ENCODE measurements around the gene ST8SIA5.

The ST8SIA5 gene

DNA sequence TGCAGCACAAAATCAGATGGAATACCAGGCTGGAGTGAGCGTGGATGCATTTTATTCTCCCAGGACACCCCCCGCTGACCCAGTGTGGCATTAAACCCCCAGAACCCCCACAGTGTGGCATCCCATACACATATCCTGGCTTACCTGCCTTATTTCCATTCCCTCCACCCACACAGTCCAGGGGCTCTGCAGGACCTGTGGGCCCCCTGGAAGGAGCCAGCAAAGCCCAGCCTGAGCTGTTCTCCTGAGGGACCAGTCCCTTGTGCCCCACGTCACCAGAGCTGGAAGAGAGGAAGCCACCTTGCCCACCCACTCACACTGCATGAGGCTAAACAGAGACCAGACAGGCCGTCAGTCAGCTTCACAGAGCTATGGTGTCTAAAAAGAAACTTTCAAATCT lies 20.1 kb downstream of the ST8SIA5 start:
- DNase-seq: no peak

DNA sequence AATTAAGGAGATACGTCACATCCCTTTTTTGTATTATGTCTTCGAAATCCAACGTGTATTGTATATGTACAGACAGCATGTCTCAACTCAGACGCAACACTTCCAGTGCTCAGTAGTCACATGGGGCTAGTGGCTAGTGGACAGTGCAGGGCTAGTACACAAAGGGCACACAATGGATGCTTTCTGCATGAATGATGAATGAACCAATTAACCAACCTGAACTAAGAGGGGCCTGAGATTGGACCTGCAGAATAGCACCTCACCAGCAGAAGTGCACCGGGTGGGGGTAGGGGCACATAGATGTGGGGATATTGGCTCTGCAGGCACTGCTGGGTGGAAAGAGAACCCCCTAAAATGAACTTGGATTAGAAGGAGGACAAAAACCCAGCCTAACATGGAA lies 20.7 kb downstream of the ST8SIA5 start:
- DNase-seq: no peak

DNA sequence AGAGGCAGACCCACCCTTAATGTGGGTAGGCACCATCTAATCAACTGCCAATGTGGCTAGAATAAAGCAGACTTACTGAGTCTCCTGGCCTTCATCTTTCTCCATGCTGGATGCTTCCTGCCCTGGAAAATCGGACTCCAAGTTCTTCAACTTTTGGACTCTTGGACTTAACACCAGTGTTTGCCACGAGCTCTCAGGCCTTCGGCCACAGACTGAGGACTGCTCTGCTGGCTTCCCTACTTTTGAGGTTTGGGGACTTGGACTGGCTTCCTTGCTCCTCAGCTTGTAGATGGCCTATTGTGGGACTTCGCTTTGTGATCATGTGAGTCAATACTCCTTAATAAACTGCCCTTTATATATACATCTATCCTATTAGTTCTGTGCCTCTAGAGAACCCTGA lies 21.9 kb downstream of the ST8SIA5 start:
- DNase-seq: no peak

DNA sequence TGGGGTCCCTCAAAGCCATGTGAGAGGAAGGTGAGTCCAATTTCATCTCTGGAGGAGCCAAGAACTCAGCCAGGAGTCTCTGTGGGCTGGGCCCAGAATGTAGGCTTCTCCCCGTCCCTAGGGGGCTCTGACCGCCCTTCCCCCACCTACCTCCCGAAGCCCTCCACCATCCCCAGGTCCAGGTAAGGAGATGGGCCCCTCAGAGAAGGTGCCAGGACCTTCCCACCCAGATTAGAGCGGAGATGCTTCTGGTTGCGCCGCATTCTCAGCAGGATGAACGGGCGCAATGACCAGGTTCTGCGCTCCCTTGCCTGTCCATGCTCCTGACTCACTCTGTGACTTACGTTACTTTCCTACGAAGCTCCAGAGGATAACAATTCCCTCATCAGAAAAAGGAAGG lies 23.0 kb downstream of the ST8SIA5 start:
- DNase-seq: no peak

DNA sequence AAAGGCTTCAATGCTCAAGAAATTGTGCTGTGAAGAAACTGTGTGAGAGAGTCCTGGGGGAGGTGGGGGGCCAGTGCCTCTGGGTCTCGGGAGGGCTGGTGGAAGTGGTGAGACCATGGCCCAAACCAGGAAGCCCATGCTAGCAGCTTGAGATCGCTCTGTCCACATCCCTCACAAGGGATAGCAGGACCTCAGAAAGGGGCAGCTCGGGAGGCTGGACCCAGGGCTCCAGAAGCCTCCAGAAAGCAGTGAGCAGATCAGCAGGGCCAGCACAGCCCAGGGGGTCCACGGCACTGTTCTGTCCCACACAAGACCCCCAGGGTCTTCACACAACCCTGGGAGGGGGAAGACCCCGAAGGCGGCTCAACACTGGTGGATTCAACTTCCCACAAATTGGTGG lies 24.1 kb downstream of the ST8SIA5 start:
- no peak for DNase-seq

DNA sequence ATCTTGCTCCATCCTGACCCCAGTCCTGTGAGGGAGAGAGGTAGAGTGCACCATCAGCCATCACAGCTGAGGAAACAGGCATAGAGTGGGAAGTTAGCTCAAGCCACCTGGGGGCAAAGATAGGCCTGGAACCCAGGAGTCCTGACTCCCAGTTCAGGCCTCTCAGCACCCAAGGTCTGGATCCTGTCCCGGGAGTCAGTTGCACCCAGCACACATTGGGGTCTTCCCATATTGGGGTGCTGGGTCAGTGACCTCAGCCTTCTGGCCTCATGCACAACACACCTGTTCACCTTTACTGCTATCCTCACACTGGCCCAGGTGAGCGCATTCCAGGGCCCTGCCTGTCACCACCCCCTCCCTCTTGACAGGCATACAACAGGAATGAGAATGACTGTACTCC lies 24.7 kb downstream of the ST8SIA5 start:
- no peak for DNase-seq

DNA sequence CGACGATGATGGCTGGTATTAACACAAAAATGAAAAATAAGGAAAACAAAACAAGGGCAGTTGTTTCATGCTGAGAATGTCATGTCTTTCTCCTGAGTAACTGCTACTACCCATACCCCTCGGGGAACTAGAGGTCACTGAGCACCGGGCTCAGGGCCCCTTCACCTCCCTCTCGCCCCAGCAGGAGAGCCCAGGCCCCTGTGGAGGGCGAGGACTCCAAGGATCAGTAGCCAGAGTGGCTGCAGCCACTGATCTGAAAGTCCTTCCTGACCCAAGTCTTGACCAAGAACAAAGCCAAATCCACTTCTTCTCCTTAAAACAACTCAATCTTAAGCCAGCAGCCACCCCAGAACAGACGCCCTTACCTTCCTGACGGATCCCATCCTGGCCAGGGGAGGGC lies 25.5 kb downstream of the ST8SIA5 start:
- DNase-seq: no peak

DNA sequence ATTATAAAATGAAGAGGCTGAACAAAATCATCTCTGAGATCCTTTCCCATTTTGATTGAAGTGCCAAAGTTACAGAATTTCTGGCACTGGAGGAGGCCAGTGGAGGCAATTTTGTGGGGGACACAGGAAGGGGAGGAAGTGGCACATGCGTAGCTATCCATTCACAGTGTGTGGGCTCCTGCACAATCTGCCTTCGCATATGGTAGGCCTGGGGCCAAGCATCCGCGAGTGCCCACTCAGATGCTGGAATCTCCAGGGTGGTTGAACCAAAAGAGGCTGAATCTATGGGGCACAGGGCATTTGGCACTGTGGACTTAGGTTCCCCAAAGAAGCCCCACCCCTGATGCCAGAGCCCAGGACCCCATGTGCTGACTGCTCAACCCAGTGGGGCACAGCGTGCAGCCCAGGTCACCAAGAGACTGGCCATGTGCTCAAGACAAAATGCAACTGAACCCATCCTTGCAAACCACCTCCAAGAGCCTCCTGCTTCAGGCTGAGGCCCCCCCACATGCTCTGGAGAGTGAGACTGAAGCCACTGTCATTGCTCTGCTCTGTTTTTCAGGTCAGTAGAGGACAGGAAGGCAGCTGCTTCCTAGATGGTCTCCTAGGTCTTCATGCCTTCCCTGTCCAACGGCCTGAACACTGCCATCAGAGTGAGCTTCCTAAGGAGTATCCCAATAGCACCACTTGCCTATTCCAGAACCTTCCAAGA lies 28.5 kb downstream of the ST8SIA5 start:
- no peak for DNase-seq

DNA sequence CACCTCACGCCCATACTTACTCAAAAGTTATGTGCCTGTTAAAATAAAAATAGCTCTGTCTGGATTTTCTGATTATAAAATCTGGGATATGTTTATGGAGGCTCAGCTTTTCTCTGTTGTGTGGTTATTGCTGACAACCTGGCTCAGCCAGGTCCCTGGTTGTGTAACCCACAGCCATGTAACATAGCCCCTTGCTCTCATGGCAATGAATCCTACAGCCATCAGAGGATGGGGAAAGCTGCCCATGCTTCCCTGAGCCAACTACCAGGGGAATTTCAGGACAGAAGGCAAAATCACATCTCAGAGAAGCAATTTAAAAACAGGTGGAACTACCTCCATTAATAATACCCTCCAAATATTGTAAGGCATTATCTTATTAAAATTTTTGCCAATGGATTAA lies 29.7 kb downstream of the ST8SIA5 start:
- DNase-seq: no peak

DNA sequence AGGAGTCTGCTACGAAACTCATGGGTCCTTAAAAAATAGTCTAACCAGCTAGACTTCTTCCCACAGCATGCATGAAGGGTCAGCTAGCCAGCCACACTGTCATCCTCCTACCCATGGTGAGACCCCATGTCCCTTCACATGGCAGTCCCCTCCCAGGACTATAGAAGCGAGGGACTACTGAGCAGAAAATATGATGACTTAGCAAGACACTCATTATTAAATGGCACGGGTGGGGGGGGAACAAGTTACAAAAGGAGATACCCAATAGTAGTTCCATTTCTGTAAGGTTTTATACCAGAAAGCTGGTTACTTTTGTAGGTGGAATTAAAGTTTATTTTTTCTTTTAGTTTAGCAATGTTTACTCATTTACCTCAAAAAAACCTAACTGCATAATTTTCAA lies 31.5 kb downstream of the ST8SIA5 start:
- no peak for DNase-seq

DNA sequence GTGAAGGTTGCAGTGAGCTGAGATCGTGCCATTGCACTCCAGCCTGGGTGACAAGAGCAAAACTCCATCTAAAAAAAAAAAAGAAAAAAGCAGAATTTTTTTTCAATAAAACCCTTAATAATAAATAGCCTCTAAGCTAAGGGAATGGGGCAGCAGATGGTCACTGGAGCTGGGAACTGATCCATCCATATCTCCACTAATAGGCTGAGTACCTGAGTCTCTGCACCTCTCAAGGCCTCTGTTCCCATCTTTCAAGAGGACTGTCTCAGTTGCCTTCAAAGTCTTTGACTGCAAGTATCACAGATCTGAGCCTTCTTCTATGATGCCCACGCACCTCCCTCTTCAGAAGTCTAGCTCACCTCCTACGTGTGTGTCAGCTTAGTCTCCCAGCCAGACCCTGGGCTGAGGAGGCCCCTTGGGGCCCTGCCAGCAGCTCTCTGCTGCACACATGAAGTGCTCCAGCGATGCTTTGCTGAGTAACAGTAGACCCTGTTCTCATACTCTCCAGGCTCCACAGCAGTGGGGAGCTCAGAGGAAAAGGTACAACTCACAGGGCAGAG lies 32.9 kb downstream of the ST8SIA5 start:
- DNase-seq: no peak

DNA sequence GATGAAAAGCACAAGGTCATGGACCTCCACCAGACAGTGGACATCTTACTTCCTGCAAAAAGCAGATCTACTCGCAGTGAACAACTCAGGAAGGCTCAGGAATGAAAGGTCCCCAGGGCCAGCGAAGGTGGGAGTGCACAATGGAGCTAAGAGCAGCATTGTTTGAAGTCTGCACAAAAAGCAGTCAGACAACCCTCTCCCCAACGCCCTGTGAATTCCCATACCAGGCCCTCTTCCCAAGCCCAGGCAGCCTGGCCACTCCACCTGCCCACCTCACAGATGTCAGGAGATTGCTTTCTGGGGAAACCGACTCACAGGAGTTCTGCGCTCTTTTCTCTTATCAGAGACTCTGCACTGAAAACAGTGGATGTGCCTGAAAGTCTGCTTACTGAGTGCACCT lies 34.8 kb downstream of the ST8SIA5 start:
- DNase-seq: no peak

DNA sequence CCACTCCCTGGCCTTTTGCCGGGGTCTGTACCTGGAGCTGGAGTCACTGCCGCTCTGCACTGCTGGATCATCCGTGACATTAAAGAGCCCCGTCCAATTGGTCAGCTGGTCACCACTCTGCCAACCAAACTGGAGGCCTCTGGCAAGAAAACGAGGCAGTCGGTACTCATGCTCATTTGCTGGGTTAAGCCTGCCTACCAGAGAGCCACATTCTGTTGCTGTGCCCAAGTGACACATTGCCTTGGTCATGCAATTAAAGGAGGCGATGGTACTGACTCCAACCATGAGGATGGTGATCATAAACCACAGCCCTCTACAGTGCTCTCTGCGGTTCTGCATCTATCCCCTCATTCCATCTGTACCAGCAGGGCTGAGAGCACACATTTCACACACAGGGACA lies 35.5 kb downstream of the ST8SIA5 start:
- no peak for DNase-seq

DNA sequence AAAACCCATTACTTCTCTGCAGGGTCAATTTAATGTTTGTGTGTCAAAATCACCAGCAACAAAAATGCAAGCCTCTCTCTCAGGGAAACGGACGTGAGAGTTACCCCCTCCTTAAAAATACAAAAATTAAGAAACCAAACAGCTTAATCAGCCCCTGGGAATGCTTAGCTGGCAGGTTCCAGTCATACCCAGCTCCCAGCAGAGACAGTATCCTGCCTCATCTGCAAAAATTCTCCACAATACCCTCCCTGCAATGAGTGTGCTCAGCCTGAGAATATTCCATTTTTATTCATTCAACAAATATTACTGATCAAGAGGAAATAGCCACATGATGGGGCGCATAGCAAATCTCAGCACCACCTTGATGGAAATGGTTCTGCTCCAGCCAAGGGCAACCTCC lies 36.3 kb downstream of the ST8SIA5 start:
- no peak for DNase-seq

DNA sequence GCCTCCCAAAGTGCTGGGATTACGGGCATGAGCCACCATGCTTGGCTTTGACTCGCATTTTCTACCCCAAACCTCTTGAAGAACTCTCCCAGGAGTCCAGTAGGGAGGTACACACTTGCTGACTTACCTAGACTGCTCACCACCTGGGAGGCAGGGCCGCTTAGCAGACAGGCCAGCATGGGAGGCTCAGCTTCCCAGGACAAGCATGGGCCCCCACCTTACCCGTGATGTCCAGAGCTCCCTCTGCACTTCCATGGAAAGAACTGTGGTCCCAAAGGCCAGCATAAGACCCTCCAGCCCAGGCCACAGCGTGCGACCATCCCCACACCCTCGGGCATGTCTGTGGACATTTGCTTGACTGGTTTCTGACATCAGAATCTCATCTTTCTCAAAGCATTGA lies 36.8 kb downstream of the ST8SIA5 start:
- DNase-seq: no peak

DNA sequence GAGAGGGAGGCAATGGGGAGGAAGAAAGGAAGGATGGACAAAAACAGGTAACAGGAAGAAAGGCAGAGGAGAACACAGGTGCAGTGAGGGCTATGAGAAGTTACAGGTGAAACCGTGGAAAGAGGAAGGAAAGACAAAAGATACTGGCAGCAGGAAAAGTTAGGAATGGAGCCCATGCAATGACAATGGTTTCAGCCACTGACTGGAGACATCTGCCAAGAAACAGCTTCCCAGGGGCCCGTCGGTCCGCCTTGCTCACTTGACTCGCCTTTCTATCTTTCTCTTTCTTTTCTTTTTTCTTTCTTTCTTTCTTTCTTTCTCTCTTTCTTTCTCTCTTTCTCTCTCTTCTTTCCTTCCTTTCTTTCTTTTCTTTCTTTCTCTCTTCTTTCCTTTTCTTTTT lies 37.5 kb downstream of the ST8SIA5 start:
- no peak for DNase-seq

DNA sequence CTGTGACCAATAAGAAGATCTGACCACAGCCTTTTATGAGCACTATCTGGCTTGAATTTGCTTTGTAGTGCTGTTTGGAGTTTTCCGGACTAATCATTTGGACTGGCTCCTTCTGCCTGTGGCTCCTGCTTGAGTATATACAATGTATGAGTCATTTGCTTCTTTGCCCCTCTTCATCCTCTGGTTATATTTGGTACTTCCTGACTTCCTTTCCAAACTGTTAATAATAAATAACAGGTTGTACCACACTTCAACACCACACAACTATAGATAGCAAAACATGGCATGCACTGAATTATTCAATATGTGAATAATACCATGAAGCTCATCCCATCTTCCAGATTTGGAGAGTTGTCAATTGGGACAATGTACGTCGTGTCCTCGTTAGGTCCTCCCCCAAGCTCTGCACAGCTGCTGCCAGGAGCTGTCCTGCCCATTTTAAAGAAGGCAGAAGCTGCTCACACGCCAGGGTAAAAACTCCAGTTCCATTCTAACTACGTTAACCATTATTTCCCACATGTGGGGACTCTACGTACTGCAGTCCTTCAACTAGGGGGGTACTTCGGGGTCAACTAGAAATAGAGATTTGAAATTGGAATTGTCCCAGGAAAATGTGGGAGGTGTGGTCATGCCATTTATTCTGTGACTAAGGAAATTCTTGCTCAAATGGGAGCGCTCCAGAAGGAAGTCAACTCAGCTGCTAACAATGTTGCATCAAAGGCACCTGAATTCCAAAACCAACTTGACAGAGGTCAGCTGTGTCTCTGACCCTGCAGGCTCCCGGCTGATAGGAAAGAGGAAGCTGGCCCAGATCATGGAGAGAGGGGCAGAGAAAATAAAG lies 38.1 kb downstream of the ST8SIA5 start:
- DNase-seq: peak; percentile 91

DNA sequence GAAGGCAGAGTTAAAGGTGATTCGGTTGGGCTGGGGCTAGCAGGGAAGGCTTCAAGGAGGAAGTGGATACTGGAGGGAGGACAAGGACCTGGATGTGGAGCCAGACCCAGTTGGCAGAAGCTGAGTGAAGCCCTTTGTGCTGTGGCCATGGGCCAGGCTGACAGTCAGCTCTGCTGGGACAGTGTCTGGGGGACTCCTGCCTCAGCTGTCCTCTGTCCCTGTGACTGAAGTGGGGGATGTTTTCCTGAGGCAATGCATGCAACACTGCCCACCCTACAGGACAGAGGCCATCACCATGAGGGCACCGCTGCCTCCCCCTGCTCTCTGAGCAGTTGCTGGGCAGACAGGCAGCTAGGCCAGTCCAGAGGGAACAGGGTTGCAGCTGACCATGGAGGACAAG lies 40.0 kb downstream of the ST8SIA5 start:
- no peak for DNase-seq

DNA sequence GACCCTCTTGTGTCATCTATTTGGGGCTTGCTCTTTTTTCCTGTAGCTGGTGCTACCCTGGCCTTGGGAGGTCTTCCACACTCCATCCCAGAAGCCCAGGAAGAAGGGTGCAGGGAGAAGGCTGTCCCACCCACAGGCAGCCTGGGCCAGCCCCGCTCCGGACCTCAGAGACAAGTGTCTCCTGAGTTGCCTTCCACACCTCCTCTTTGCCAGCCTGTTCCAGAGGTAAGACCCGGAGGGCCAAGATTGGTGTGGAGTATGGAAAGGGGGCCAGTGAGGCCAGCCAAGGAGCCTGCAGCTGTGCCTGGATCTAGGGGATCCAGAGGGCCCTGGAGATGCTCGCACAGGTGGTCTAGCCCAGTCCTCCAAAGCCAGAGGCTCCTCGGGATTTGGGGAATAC lies 40.5 kb downstream of the ST8SIA5 start:
- no peak for DNase-seq

DNA sequence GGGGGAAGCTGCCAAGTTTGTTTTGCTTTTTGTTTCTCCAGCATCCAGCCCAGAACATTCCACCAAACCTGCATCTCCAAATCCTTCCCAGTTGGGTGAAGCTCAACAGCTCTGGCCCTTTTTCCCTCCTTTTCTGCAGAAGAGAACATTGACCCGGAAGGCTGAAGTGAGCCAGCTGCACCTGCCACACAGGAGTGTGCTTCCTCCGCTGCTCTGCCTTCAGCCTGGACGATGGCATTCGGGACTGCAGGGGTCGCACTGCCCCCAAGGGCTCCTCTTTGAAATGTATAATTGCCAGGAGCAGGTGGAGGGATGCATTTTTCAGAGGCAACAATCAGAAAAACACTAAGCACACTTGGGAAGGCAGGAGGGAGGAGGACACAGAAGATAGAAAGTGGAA lies 41.8 kb downstream of the ST8SIA5 start:
- no peak for DNase-seq

DNA sequence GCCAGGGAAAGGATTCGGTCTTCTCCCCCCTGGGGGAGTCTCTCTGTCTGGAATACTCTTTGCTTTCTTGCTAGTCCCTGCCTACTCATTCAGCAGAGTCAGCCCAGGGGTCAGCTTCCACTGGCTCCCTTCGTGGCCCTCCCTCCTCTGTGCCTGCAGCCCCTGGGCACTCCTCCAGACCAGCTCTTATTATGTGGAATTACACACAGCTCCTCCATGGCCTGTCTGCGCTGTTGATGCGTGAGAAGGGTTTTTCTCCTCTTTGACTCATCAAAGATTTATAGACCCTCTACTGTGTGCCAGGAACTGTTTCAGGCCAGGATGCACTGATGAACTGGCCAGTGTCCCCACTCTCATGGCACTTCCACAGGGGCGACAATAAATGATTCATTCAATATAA lies 44.4 kb downstream of the ST8SIA5 start:
- DNase-seq: peak; percentile 50

DNA sequence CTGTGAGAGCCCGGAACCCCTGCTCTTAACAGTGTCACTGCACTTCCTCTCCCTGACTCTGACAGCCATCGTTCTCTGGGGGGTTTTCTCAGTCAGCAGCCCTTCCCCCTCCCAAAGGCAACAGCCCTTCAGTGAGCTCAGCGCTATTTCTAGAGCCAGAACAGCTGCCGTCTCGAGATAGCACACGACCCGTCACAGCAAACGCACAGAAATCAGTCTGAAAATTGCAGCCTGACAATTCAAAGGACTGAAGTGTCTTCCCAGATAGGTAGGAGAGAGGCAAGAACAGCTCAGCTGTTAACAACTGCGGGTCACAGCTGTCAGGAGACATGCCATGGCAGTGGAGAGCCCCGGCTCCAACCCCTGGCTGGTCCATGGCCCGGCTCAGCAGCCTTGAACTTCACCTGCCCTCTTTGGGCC lies 45.4 kb downstream of the ST8SIA5 start:
- no peak for DNase-seq

DNA sequence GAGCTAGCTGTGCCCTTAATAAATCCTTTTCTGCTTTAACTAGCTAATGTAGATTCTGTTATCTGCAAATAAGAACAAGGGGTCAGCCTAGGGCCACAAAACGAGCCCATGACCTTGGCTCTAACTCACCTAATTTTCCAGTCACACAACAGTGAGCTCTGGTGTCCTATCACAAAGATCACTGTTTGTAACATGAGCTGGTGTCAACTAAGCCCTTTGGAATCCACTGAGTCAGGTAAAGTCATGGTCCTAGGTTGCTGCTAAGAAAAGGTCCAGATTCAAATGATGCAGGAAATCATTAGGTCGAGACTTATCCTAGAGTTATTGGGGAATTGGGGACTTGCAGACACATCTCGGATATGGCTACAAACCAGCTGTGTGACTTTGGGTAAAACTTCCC lies 49.9 kb downstream of the ST8SIA5 start:
- no peak for DNase-seq

DNA sequence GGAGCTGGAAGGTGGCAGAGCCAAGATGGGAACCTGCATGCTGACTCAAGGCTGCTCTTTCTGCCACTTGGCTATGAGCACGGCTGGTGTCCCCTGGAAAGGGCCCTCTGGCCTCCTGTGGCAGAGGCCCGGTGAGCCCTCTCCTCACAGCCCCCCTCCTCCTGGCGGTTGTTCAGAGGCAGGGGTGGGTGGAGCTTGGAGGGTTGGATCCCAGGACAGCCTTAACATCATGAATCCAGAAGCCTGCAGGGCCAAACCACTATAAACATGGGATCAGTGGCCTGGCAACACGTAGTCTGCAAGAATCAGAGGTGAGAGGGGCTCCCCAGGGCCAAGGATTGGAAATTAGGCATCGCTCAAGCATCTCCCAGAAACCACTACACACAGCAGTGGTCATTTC lies 51.3 kb downstream of the ST8SIA5 start:
- no peak for DNase-seq
